ENCODE results near the gene GALNT9. TPM values are rescaled to one million over a fixed set of nuclear protein-coding genes. Genes with fewer than 3 reads are reported as not detected.

GALNT9 gene
- polyA plus RNA-seq, 1 donor from 2014 or later = 13.5 TPM

DNA sequence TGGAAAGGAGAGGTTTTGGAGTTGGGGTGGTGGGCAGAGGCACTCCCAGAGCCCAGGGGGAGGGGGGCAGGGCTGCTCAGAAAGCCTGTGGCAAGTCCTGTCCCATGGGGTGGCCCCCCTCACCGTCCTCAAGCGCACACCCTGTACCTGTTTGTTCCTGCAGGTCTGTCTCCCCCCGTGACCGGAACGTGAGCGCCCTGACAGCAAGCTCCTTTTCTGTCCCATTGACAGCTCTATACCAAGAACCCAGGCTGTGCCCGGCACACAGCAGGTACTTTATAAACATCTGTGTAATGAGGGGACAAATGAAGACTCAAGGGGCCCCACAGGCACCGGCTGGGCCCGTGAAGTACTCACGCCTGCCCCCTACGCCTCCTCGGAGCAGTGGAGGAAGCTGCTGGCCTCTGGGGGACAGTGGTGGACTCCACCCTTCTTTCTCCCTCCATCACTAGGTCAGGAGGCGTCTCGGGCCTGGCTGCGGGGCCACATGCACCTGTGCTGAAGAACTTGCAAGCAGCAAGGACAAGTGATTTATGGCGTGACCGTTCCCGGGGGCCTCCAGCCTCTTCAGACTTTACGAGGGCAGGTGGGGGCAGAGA is 65.8 kb downstream of the GALNT9 start:
- Histone ChIP-seq H3K9me2 (ENCODE audit: insufficient read depth, low read length) (no peaks in the 10 kb centered on the region), H3K4me2 (ENCODE audit: low read length) (no peak overlapping the region), H3K27me3 (ENCODE audit: insufficient read depth, low read depth, low read length) (no peaks in the 10 kb centered on the region), H3F3A (ENCODE audit: insufficient read depth, low read length, poor library complexity, severe bottlenecking) (no peaks in the 10 kb centered on the region), H3K27ac (ENCODE audit: low read length) (no peak overlapping the region), H3K9ac (ENCODE audit: low read length) (no peak overlapping the region), H2AFZ (ENCODE audit: low read depth, low read length) (no peak overlapping the region), H3K4me3 (ENCODE audit: low read length) (no peak overlapping the region), H3K79me2 (replicated peaks; ENCODE audit: insufficient read depth, low read length) (no peaks in the 10 kb centered on the region), H4K20me1 (ENCODE audit: insufficient read depth) (no peaks in the 10 kb centered on the region), H3K9me3 (ENCODE audit: low read length) (no peaks in the 10 kb centered on the region), H3K36me3 (ENCODE audit: insufficient read depth, low read length) (no peaks in the 10 kb centered on the region)
- TF ChIP-seq MXI1 (conservative IDR thresholded peaks at IDR 0.05; ENCODE audit: poor library complexity, severe bottlenecking) = no peak

DNA sequence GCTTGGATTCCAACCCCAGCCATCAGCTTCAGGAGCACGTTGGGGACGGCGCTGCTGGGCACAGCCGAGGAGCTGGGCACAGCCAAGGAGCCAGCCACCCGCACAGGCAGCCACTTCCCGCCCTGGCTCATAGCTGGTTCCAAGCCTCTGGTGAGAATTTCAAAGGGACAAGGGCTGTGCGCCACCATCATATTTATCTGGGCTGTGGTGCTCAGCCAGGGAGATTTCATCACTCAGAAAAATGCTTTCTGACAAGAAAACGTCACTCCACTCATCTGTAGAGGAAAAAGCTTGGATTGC is 66.4 kb downstream of the GALNT9 start:
- Histone ChIP-seq H3K79me2 (replicated peaks; ENCODE audit: insufficient read depth, low read length) (no peaks in the 10 kb centered on the region), H3F3A (ENCODE audit: insufficient read depth, low read length, poor library complexity, severe bottlenecking) (no peaks in the 10 kb centered on the region), H3K9me3 (ENCODE audit: low read length) (no peaks in the 10 kb centered on the region), H3K9ac (ENCODE audit: low read length) (no peak overlapping the region), H4K20me1 (ENCODE audit: insufficient read depth) (no peaks in the 10 kb centered on the region), H3K27ac (ENCODE audit: low read length) (no peak overlapping the region), H3K9me2 (ENCODE audit: insufficient read depth, low read length) (no peaks in the 10 kb centered on the region), H2AFZ (ENCODE audit: low read depth, low read length) (no peak overlapping the region), H3K27me3 (ENCODE audit: insufficient read depth, low read depth, low read length) (no peaks in the 10 kb centered on the region), H3K36me3 (ENCODE audit: insufficient read depth, low read length) (no peaks in the 10 kb centered on the region), H3K4me2 (ENCODE audit: low read length) (no peak overlapping the region), H3K4me3 (ENCODE audit: low read length) (no peak overlapping the region)
- TF ChIP-seq EZH2 (IDR thresholded peaks at IDR 0.05; ENCODE audit: borderline replicate concordance, insufficient read depth, low read length, poor library complexity, severe bottlenecking) (no peak), RAD21 (conservative IDR thresholded peaks at IDR 0.05) (no peak), MXI1 (conservative IDR thresholded peaks at IDR 0.05; ENCODE audit: poor library complexity, severe bottlenecking) (no peak), POLR2AphosphoS5 (IDR thresholded peaks at IDR 0.05) (no peak), SMC3 (conservative IDR thresholded peaks at IDR 0.05; ENCODE audit: poor library complexity) (no peak)
- TF ChIP-seq, protein P1, sequence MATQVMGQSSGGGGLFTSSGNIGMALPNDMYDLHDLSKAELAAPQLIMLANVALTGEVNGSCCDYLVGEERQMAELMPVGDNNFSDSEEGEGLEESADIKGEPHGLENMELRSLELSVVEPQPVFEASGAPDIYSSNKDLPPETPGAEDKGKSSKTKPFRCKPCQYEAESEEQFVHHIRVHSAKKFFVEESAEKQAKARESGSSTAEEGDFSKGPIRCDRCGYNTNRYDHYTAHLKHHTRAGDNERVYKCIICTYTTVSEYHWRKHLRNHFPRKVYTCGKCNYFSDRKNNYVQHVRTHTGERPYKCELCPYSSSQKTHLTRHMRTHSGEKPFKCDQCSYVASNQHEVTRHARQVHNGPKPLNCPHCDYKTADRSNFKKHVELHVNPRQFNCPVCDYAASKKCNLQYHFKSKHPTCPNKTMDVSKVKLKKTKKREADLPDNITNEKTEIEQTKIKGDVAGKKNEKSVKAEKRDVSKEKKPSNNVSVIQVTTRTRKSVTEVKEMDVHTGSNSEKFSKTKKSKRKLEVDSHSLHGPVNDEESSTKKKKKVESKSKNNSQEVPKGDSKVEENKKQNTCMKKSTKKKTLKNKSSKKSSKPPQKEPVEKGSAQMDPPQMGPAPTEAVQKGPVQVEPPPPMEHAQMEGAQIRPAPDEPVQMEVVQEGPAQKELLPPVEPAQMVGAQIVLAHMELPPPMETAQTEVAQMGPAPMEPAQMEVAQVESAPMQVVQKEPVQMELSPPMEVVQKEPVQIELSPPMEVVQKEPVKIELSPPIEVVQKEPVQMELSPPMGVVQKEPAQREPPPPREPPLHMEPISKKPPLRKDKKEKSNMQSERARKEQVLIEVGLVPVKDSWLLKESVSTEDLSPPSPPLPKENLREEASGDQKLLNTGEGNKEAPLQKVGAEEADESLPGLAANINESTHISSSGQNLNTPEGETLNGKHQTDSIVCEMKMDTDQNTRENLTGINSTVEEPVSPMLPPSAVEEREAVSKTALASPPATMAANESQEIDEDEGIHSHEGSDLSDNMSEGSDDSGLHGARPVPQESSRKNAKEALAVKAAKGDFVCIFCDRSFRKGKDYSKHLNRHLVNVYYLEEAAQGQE (IDR thresholded peaks at IDR 0.05; ENCODE audit: borderline replicate concordance) = no peak
- TF ChIP-seq, protein P2, sequence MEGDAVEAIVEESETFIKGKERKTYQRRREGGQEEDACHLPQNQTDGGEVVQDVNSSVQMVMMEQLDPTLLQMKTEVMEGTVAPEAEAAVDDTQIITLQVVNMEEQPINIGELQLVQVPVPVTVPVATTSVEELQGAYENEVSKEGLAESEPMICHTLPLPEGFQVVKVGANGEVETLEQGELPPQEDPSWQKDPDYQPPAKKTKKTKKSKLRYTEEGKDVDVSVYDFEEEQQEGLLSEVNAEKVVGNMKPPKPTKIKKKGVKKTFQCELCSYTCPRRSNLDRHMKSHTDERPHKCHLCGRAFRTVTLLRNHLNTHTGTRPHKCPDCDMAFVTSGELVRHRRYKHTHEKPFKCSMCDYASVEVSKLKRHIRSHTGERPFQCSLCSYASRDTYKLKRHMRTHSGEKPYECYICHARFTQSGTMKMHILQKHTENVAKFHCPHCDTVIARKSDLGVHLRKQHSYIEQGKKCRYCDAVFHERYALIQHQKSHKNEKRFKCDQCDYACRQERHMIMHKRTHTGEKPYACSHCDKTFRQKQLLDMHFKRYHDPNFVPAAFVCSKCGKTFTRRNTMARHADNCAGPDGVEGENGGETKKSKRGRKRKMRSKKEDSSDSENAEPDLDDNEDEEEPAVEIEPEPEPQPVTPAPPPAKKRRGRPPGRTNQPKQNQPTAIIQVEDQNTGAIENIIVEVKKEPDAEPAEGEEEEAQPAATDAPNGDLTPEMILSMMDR (IDR thresholded peaks at IDR 0.05; ENCODE audit: poor library complexity, severe bottlenecking) = no peak
